K562 (cell line): ENCODE measurements around the gene SENP3. TPM values are rescaled to one million over a fixed set of nuclear protein-coding genes. Genes with fewer than 3 reads are reported as not detected.

Experiments used
- ATAC-seq: fragments of 200-7000 bp; cut with Tn5 transposase; 3 replicates; pipeline ENCODE4 v1.9.1; 2020; ENCODE audit warnings: moderate library complexity
- BruUV-seq: library from RNA; stranded (reverse); fragments of 400-500 nt; replicated peaks from 2 replicates; lab custom pipeline; 2021; lab: Mats Ljungman, UMichigan
- CTCF ChIA-PET: fragments of 300-600 bp; formaldehyde crosslinking; extraction: SDS; loops from one replicate; lab custom pipeline; 2021; ENCODE audit warnings: low intra/inter-chr PET ratio; lab: Yijun Ruan, JAX
- POLR2A ChIA-PET: fragments of 300-600, 350-650 bp; sonication (Branson Sonifier 250); formaldehyde crosslinking; extraction: SDS; loops from one replicate; lab custom pipeline; 2021; ENCODE audit warnings: antibody characterized with exemption, inconsistent platforms; lab: Yijun Ruan, JAX
- DNase-seq, 4 experiments: peaks; one replicate each; pipeline versions ENCODE4 v3.0.0 to v3.0.0-alpha.2; 2011 to 2018; ENCODE audit warnings: low spot score in 3 of 4, mixed read lengths in 3 of 4; ENCODE audit errors: extremely low read depth in 1 of 4
- FAIRE-seq: peaks from 2 replicates; lab custom pipeline; 2011; peaks lifted over from hg19 to GRCh38; lab: Jason Lieb, UNC
- H2AFZ ChIP-seq: 2 replicates; pipeline ENCODE4 v1.6.0; 2011; ENCODE audit warnings: low read depth, low read length, control low read depth, inconsistent platforms
- H3K27ac ChIP-seq: fragments of 200-600 bp; 3 replicates; pipeline ENCODE4 v1.8.0; 2011; ENCODE audit warnings: low read depth, mild to moderate bottlenecking, control low read depth, inconsistent platforms, low read length, moderate library complexity, mixed read lengths; ENCODE audit errors: extremely low read depth
- H3K27me3 ChIP-seq, 2 experiments: fragments of 300-600 bp in 1 of 2; 2 replicates in 1 of 2; 3 replicates in 1 of 2; pipeline versions ENCODE4 v1.6.0 to v1.8.0; 2011; ENCODE audit warnings: inconsistent platforms in 2 of 2, low read length in 2 of 2, mild to moderate bottlenecking in 1 of 2, mixed read lengths in 1 of 2, moderate library complexity in 1 of 2; ENCODE audit not compliant: control insufficient read depth in 2 of 2, insufficient read depth in 2 of 2
- H3K36me3 ChIP-seq: fragments of 300-600 bp; 3 replicates; pipeline ENCODE4 v1.8.0; 2011; ENCODE audit warnings: mild to moderate bottlenecking, low read length, inconsistent platforms; ENCODE audit not compliant: control insufficient read depth, insufficient read depth
- H3K4me1 ChIP-seq, 2 experiments: fragments of 200-600 bp in 1 of 2; replicated peaks in 1 of 2; 2 replicates in 1 of 2; 3 replicates in 1 of 2; pipeline versions ENCODE4 v1.5.1 to v1.8.0; 2011; ENCODE audit warnings: inconsistent platforms in 2 of 2, low read length in 2 of 2, mild to moderate bottlenecking in 1 of 2, mixed read lengths in 1 of 2, moderate library complexity in 1 of 2; ENCODE audit not compliant: control insufficient read depth in 2 of 2, insufficient read depth in 2 of 2
- H3K4me2 ChIP-seq: 2 replicates; pipeline ENCODE4 v1.6.1; 2011; ENCODE audit warnings: low read length, control low read depth, inconsistent platforms, mixed read lengths; ENCODE audit not compliant: insufficient read depth
- H3K4me3 ChIP-seq: fragments of 200-600 bp; sonication (generic), shearing (Covaris generic); 2 replicates; pipeline ENCODE4 v1.5.1; 2016; ENCODE audit warnings: control low read depth, inconsistent platforms
- H3K79me2 ChIP-seq: fragments of 200-600 bp; 3 replicates; pipeline ENCODE4 v1.8.0; 2011; ENCODE audit warnings: low read length, inconsistent platforms; ENCODE audit not compliant: control insufficient read depth, insufficient read depth
- H3K9ac ChIP-seq, 2 experiments: 2 replicates each; pipeline versions ENCODE4 v1.6.0 to v1.6.1; 2011; ENCODE audit warnings: low read depth in 2 of 2, low read length in 2 of 2, control low read depth in 1 of 2, inconsistent platforms in 1 of 2, mild to moderate bottlenecking in 1 of 2, mixed read lengths in 1 of 2; ENCODE audit not compliant: insufficient read depth in 1 of 2
- H3K9me1 ChIP-seq: one replicate; pipeline ENCODE4 v1.6.0; 2011; ENCODE audit warnings: inconsistent platforms, mild to moderate bottlenecking, low read length, moderate library complexity; ENCODE audit not compliant: control insufficient read depth, insufficient read depth
- H3K9me3 ChIP-seq: replicated peaks from 2 replicates; pipeline ENCODE4 v1.5.1; 2011; ENCODE audit warnings: low read depth, low read length, inconsistent platforms; ENCODE audit not compliant: control insufficient read depth, insufficient read depth
- H4K20me1 ChIP-seq: replicated peaks from 2 replicates; pipeline ENCODE4 v1.6.1; 2011; ENCODE audit warnings: low read length, inconsistent platforms, mixed read lengths; ENCODE audit not compliant: control insufficient read depth, insufficient read depth
- CBX3 ChIP-seq, 2 experiments: IDR thresholded peaks; 1 replicate in 1 of 2; 2 replicates in 1 of 2; pipeline ENCODE4 v1.6.1; 2012; ENCODE audit warnings: inconsistent platforms in 2 of 2, low read length in 2 of 2, borderline replicate concordance in 1 of 2, control low read depth in 1 of 2
- CEBPG ChIP-seq, 3 experiments: fragments of 200-800 bp in 1 of 3; sonication (Bioruptor generic) in 1 of 3; sonication (generic) in 1 of 3; formaldehyde crosslinking in 1 of 3; IDR thresholded peaks in 2 of 3; conservative IDR thresholded peaks in 1 of 3; 2 replicates each; pipeline versions ENCODE4 v1.6.1 to v1.8.0; 2016 to 2022; ENCODE audit warnings: missing compliant biosample characterization in 2 of 3, missing genetic modification characterization in 2 of 3, mild to moderate bottlenecking in 1 of 3, missing genetic modification reagents in 1 of 3
- HLTF ChIP-seq: fragments of 450-650 bp; IDR thresholded peaks from 2 replicates; pipeline ENCODE4 v1.6.1; 2016
- RBM25 ChIP-seq: fragments of 200-400 bp; formaldehyde crosslinking; IDR thresholded peaks from 2 replicates; pipeline ENCODE4 v1.6.1; 2018; ENCODE audit warnings: low read length, low read depth, moderate library complexity; ENCODE audit not compliant: severe bottlenecking
- TRIM24 ChIP-seq, 2 experiments: fragments of 450-650 bp; IDR thresholded peaks; 2 replicates each; pipeline ENCODE4 v1.6.1; 2016
- TRIM28 ChIP-seq: fragments of 450-650 bp; IDR thresholded peaks from 2 replicates; pipeline ENCODE4 v1.6.1; 2017
- ZFP36 ChIP-seq: fragments of 150-350 bp; IDR thresholded peaks from 2 replicates; pipeline ENCODE4 v1.6.1; 2018; ENCODE audit warnings: low read length, low read depth; ENCODE audit not compliant: partially characterized antibody
- in situ Hi-C: fragments of 300-500 bp; cut with MboI; formaldehyde crosslinking; loops from 4 replicates; pipeline ENCODE4 v1.15.0; 2018; ENCODE audit warnings: inconsistent platforms, mixed read lengths
- intact Hi-C: fragments of 100-400 bp; cut with micrococcal nuclease; formaldehyde crosslinking; loops from 2 replicates; pipeline ENCODE4 v1.14.2; 2022
- polyA plus RNA-seq, 8 experiments: library from polyadenylated mRNA; depleted of rRNA in 4 of 8; stranded (reverse) in 5 of 8; unstranded in 3 of 8; fragments of >200 nt; fragmentation: Nextera tagmentation in 2 of 8; fragmentation: Illumina TruSeq in 1 of 8; extraction: Ambion mirVana in 2 of 8; extraction: Trizol in 1 of 8; gene quantifications; 2 replicates each; pipeline versions ENCODE4 v1.2.1 to v1.2.3, GENCODE V29; 2011 to 2014; ENCODE audit warnings: inconsistent platforms in 1 of 8, missing spikeins in 1 of 8
- total RNA-seq, 7 experiments: library from RNA; depleted of rRNA in 6 of 7; stranded (reverse); fragments of >200 nt in 6 of 7; fragmentation: Illumina TruSeq in 2 of 7; extraction: Trizol in 2 of 7; gene quantifications; 2 replicates each; pipeline versions ENCODE4 v1.2.1 to v1.2.3, GENCODE V29; 2011 to 2021; ENCODE audit warnings: low replicate concordance in 1 of 7

Gene SENP3
- total and polyA plus RNA-seq, 9 of the 15 experiments (the other 6 are each of a cell fraction or from before 2014, with no cell fraction given) = 0.63 to 102 (median 78.8) TPM

- no peak overlapping the region for H3K9ac ChIP-seq
- in situ Hi-C loops = no loop called here
- TF ChIP-seq RBM25 (peak; percentile 63), CEBPG (CRISPR knock-in tag; IDR thresholded peaks at IDR 0.05) (no peak), CEBPG (tag; conservative IDR thresholded peaks at IDR 0.05 in 1 of 2, IDR thresholded peaks at IDR 0.05 in 1 of 2) (no peak), ZFP36 (no peak), TRIM28 (peak; percentile 83), TRIM24 (IDR thresholded peaks at IDR 0.05) (peak in 1 of 2 experiments; percentile 34; a peak in 1 of 4 replicates), HLTF (peak; percentile 75; the same call in 1 of the 2 replicates), CBX3 (IDR thresholded peaks at IDR 0.05; ENCODE audit: borderline replicate concordance in 1 of 2, low read length in 2 of 2) (peak in 1 of 2 experiments; percentile 41; a peak in 1 of 3 replicates)
- TF ChIP-seq, all 486 proteins: peak for 5
- no peaks in the 10 kb centered on the region for H3K79me2 ChIP-seq
- no peaks in the 10 kb centered on the region for H3K27me3 ChIP-seq
- DNase-seq (no peak), ATAC-seq (no peak), FAIRE-seq (no peak)
- H2AFZ ChIP-seq = no peak overlapping the region
- intact Hi-C loops = no loop called here
- no peaks in the 10 kb centered on the region for H3K9me1 ChIP-seq
- BruUV-seq = no TSS peak
- no peak overlapping the region for H3K4me2 ChIP-seq
- ChIA-PET CTCF (no interaction called here), POLR2A (no interaction called here)
- H3K36me3 ChIP-seq = no peaks in the 10 kb centered on the region
- H3K4me3 ChIP-seq = no peak overlapping the region
- H3K4me1 ChIP-seq = no peaks in the 10 kb centered on the region
- H4K20me1 ChIP-seq = no peaks in the 10 kb centered on the region
- no peak overlapping the region for H3K27ac ChIP-seq
- H3K9me3 ChIP-seq = peaks cover 3% of the 10 kb centered on the region; the same call in 1 of the 2 replicates
Measured at GRCh38 chr17:7528842-7529241, 32.9 kb upstream of the SENP3 start.
